B cell (primary cell): ENCODE measurements around the gene MALRD1.

ENCODE experiments used
- CTCF ChIP-seq: fragments of 200-600 bp; IDR thresholded peaks from one replicate; pipeline ENCODE4 v1.8.0; 2022; ENCODE audit warnings: antibody characterized with exemption, mild to moderate bottlenecking
- EZH2 ChIP-seq: IDR thresholded peaks from 2 replicates; pipeline ENCODE4 v1.6.1; 2012; ENCODE audit warnings: borderline replicate concordance, low read depth, mild to moderate bottlenecking, moderate library complexity, low read length; ENCODE audit not compliant: insufficient read depth, poor library complexity, severe bottlenecking

- TF ChIP-seq EZH2: no peak
- no peak for TF ChIP-seq CTCF
These were observed 245.6 kb downstream of the MALRD1 start for GRCh38 chr10:19294233-19294632.
